Esophagus (tissue), 2 donors: Measurements from ENCODE around the gene TADA1. TPM values are rescaled to one million over a fixed set of nuclear protein-coding genes. Genes with fewer than 3 reads are reported as not detected.
A peak's percentile ranks its signal among the peaks of the same experiment; 100 is the strongest.
"Not testable (repeated sequence)": the region's sequence is repeated elsewhere in the genome, so short reads cannot be mapped to it uniquely, and the experiment has no call there.

ENCODE experiments used
- H3K27ac ChIP-seq, 2 donors: one replicate each; pipeline ENCODE4 v1.5.1; 2013; ENCODE audit warnings: low read depth in 2 of 2, mild to moderate bottlenecking in 2 of 2, inconsistent platforms in 1 of 2, low read length in 1 of 2, moderate library complexity in 1 of 2
- H3K27me3 ChIP-seq, 2 donors: one replicate each; pipeline ENCODE4 v1.6.1; 2013; ENCODE audit warnings: low read length in 2 of 2, control low read depth in 1 of 2, mild to moderate bottlenecking in 1 of 2; ENCODE audit not compliant: insufficient read depth in 2 of 2, control insufficient read depth in 1 of 2
- H3K36me3 ChIP-seq, 2 donors: one replicate each; pipeline ENCODE4 v1.6.1; 2013; ENCODE audit warnings: low read length in 1 of 2; ENCODE audit not compliant: control insufficient read depth in 2 of 2, insufficient read depth in 2 of 2
- H3K4me1 ChIP-seq, 2 donors: one replicate each; pipeline ENCODE4 v1.6.1; 2013; ENCODE audit warnings: low read length in 1 of 2; ENCODE audit not compliant: control insufficient read depth in 2 of 2, insufficient read depth in 2 of 2
- H3K4me3 ChIP-seq, 2 donors: one replicate each; pipeline ENCODE4 v1.5.1; 2013; ENCODE audit warnings: low read length in 2 of 2, mild to moderate bottlenecking in 2 of 2, low read depth in 1 of 2, moderate library complexity in 1 of 2
- H3K9me3 ChIP-seq, 2 donors: one replicate each; pipeline ENCODE4 v1.6.1; 2013; ENCODE audit warnings: mild to moderate bottlenecking in 2 of 2, low read depth in 1 of 2, low read length in 1 of 2, moderate library complexity in 1 of 2; ENCODE audit not compliant: control insufficient read depth in 2 of 2, insufficient read depth in 1 of 2
- WGBS, 2 donors: extraction: QIAGEN DNeasy Blood & Tissue Kit; methylation state at CpG; one replicate each; pipeline ENCODE4 v1.1.7; 2013; 5-methylcytosine and 5-hydroxymethylcytosine counted together
- polyA plus RNA-seq, 2 donors: library from polyadenylated mRNA; stranded (reverse); fragments of 200-250 nt; gene quantifications; one replicate each; pipeline ENCODE4 v1.2.3, GENCODE V29; 2013
- donor health status: healthy with polysubstance abuse.
- donor health status: Bipolar disorder and iron deficiency.

Gene TADA1
- polyA plus RNA-seq, 2 donors = 7.8 to 8.1 TPM

- peaks cover 11 to 13% of the 10 kb centered on the region in 2 donors for H3K4me1 ChIP-seq
- H3K36me3 ChIP-seq = peaks cover 14 to 24% of the 10 kb centered on the region in 2 donors
- peak overlapping the region; percentile 84 to 94 for H3K27ac ChIP-seq
- no peaks in the 10 kb centered on the region for H3K27me3 ChIP-seq
- 1 to 4% methylated on average over 26 to 82 of the region's 82 CpGs for WGBS, 2 donors
- peak overlapping the region; percentile 68 to 89 for H3K4me3 ChIP-seq
- no peaks in the 10 kb centered on the region for H3K9me3 ChIP-seq
Measured at GRCh38 chr1:166839600-166840308, 36.3 kb downstream of the TADA1 start.

GRCh38 chr1:166838766-166839599 lies 37.1 kb downstream of the TADA1 start, which contains the start of gene POGK:
POGK (plus strand) TSS chr1:166839475; CDS start chr1:166840957, 1,482 bp downstream.
- Histone ChIP-seq H3K27me3 (no peaks in the 10 kb centered on the region), H3K36me3 (peaks cover 11 to 21% of the 10 kb centered on the region in 2 donors), H3K27ac (peak within 1 kb of the TSS; percentile 84 to 94), H3K4me3 (peak within 1 kb of the TSS; percentile 68 to 89), H3K4me1 (peaks cover 11 to 13% of the 10 kb centered on the region in 2 donors), H3K9me3 (no peaks in the 10 kb centered on the region)
- 0 to 1% methylated on average over 47 to 63 of the region's 63 CpGs for WGBS, 2 donors

GRCh38 chr1:166836733-166837132 lies 39.3 kb downstream of the TADA1 start:
- WGBS, 2 donors = 97% methylated on average over 4 of the region's 4 CpGs

GRCh38 chr1:166829762-166830161 lies 46.3 kb downstream of the TADA1 start:
- 67 to 72% methylated on average over 1 of the region's 1 CpG for WGBS, 2 donors
- H3K4me1 ChIP-seq, H3K27ac ChIP-seq: not testable (repeated sequence)

More at GRCh38 chr1:166836733-166837132, 39.3 kb downstream of the TADA1 start:
- Histone ChIP-seq H3K27ac (no peak overlapping the region), H3K9me3 (no peaks in the 10 kb centered on the region), H3K27me3 (no peaks in the 10 kb centered on the region), H3K4me1 (peaks cover 5 to 9% of the 10 kb centered on the region in 2 donors), H3K4me3 (no peak overlapping the region), H3K36me3 (peaks cover 0 to 4% of the 10 kb centered on the region in 2 donors)

GRCh38 chr1:166827426-166827825 lies 48.6 kb downstream of the TADA1 start:
- Histone ChIP-seq H3K27me3 (no peaks in the 10 kb centered on the region), H3K36me3 (no peaks in the 10 kb centered on the region), H3K27ac (no peak overlapping the region), H3K9me3 (peaks cover 0 to 6% of the 10 kb centered on the region in 2 donors), H3K4me3 (no peak overlapping the region), H3K4me1 (no peaks in the 10 kb centered on the region)

More at GRCh38 chr1:166829762-166830161, 46.3 kb downstream of the TADA1 start:
- not testable (repeated sequence) for H3K4me3 ChIP-seq, H3K27me3 ChIP-seq, H3K36me3 ChIP-seq, H3K9me3 ChIP-seq

- Histone ChIP-seq H3K4me3 (no peak overlapping the region), H3K4me1 (no peaks in the 10 kb centered on the region), H3K9me3 (peaks cover 3 to 5% of the 10 kb centered on the region in 2 donors), H3K27ac (no peak overlapping the region), H3K36me3 (no peaks in the 10 kb centered on the region), H3K27me3 (no peaks in the 10 kb centered on the region)
- WGBS, 2 donors = 67 to 70% methylated on average over 7 of the region's 7 CpGs
Measured at GRCh38 chr1:166822385-166822784, 53.7 kb downstream of the TADA1 start.

GRCh38 chr1:166819974-166820373 lies 56.1 kb downstream of the TADA1 start:
- H3K4me3 ChIP-seq = no peak overlapping the region
- WGBS, 2 donors = 50 to 78% methylated on average over 2 of the region's 2 CpGs
- H3K36me3 ChIP-seq = no peaks in the 10 kb centered on the region
- peaks cover 5 to 6% of the 10 kb centered on the region in 2 donors for H3K9me3 ChIP-seq
- H3K27ac ChIP-seq = no peak overlapping the region
- H3K27me3 ChIP-seq = no peaks in the 10 kb centered on the region
- H3K4me1 ChIP-seq = no peaks in the 10 kb centered on the region

- H3K36me3 ChIP-seq = no peaks in the 10 kb centered on the region
- no peaks in the 10 kb centered on the region for H3K4me1 ChIP-seq
- 38 to 47% methylated on average over 2 of the region's 2 CpGs for WGBS, 2 donors
- H3K27me3 ChIP-seq = no peaks in the 10 kb centered on the region
- H3K27ac ChIP-seq = no peak overlapping the region
- peaks cover 1 to 4% of the 10 kb centered on the region in 2 donors for H3K9me3 ChIP-seq
- no peak overlapping the region for H3K4me3 ChIP-seq
Measured at GRCh38 chr1:166814611-166815010, 61.5 kb downstream of the TADA1 start.

GRCh38 chr1:166813508-166814223 lies 62.4 kb downstream of the TADA1 start:
- Histone ChIP-seq H3K4me3 (no peak overlapping the region), H3K4me1 (no peaks in the 10 kb centered on the region), H3K27ac (no peak overlapping the region), H3K27me3 (no peaks in the 10 kb centered on the region), H3K36me3 (no peaks in the 10 kb centered on the region), H3K9me3 (peaks cover 0 to 4% of the 10 kb centered on the region in 2 donors)
- WGBS, 2 donors = 28 to 39% methylated on average over 2 of the region's 2 CpGs
